ENCODE data around the gene UTF1.

Gene UTF1

DNA sequence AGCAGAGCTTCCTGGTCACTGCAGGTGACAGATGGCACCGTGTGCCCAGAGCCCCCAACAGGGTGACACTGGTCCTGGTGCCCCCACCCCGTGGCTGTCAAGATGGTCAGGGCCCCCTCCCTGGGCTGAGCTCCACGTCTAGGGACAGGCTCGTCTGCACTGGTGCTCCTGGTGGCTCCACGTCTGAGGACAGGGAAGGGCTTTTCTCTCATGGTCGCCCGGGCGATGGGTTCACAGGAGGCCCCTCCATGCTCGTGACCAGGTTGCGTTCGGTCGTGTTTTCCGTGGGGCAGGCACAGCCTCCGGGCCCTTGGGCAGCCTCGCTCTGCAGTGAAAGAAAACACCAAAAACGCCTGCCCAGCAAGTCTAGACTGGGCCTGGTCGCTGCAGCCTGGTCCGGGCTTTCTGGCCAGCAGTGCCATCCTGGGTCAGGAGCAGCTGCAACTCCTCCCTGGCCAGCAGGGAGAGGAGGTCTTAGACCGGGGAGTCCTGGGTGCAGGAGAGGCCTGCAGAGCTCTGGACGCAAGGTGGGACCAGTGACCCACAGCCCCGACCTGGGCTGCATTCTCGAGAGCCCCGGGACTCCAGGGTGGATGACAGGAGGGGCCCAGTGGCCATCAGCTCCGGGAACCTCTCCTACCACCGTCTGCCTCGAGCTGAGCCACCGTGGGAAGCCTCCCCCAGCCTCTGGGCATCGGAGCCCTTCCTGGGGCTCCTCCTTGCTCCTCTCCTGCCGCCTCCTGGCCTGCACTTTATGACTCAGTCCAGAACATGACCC lies 27.9 kb upstream of the UTF1 start:
- no peak overlapping the region for H3K27ac ChIP-seq
- TF ChIP-seq, protein P1, sequence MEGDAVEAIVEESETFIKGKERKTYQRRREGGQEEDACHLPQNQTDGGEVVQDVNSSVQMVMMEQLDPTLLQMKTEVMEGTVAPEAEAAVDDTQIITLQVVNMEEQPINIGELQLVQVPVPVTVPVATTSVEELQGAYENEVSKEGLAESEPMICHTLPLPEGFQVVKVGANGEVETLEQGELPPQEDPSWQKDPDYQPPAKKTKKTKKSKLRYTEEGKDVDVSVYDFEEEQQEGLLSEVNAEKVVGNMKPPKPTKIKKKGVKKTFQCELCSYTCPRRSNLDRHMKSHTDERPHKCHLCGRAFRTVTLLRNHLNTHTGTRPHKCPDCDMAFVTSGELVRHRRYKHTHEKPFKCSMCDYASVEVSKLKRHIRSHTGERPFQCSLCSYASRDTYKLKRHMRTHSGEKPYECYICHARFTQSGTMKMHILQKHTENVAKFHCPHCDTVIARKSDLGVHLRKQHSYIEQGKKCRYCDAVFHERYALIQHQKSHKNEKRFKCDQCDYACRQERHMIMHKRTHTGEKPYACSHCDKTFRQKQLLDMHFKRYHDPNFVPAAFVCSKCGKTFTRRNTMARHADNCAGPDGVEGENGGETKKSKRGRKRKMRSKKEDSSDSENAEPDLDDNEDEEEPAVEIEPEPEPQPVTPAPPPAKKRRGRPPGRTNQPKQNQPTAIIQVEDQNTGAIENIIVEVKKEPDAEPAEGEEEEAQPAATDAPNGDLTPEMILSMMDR (conservative IDR thresholded peaks at IDR 0.05), result no peak

DNA sequence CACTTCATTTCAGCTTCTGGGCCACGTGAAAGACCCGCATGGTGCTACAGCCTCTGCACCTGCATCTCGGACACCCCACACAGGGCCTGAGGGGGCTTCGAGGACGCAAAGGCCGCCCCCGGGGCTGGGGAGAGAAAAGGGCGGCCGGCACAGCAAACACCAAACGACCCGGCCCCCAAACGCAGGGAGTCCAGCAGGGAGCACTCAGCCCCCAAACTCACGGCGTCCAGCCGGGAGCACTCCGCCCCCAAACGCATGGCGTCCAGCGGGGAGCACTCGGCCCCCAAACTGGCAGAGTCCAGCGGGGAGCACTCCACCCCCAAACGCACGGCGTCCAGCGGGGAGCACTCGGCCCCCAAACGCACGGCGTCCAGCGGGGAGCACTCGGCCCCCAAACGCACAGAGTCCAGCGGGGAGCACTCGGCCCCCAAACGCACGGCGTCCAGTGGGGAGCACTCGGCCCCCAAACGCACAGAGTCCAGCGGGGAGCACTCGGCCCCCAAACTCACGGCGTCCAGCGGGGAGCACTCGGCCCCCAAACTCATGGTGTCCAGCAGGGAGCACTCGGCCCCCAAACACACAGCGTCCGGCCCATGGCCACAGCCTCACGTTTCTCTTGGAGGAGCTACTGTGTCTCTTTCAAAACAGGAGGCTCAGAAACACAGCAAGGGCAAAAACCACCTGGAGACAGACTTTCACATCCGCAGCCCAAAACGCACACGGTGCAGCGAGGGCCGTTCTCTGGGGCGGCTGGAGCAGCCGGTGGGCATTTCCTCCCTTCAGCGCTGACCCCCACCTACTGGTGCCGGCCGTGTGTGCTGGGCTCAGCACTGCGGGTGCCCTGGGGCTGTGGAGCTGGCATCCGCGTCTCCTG lies 27.0 kb upstream of the UTF1 start:
- H3K27ac ChIP-seq, result no peak overlapping the region
- TF ChIP-seq, protein P1 (conservative IDR thresholded peaks at IDR 0.05), result no peak

DNA sequence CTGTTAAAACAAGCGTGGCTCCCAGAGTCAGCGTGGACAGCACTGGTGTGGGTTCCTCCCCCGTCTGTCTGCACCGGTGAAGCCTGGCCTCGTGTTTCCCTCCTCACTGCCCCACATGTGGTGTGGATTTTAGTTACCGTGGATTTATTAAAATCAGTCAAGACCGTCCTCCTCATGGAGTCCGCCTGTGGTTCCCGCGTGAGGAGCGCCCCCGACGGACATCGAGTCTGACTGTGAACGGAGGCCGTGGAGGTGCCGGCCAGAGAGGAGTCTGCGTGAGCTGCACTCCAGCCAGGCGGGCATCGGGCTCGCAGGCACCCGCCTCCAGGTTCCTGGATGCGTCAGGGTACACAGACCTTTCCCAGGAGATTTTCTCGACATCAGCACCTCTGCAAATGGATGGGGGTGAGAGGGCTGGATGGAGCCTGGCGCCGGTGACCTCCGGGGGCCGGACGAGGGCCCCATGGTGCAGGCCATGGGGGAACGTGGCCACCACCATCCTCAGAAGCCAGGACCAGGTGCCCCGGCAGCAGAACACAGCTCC lies 26.3 kb upstream of the UTF1 start:
- H3K27ac ChIP-seq, result no peak overlapping the region
- TF ChIP-seq, protein P1 (conservative IDR thresholded peaks at IDR 0.05), result no peak

DNA sequence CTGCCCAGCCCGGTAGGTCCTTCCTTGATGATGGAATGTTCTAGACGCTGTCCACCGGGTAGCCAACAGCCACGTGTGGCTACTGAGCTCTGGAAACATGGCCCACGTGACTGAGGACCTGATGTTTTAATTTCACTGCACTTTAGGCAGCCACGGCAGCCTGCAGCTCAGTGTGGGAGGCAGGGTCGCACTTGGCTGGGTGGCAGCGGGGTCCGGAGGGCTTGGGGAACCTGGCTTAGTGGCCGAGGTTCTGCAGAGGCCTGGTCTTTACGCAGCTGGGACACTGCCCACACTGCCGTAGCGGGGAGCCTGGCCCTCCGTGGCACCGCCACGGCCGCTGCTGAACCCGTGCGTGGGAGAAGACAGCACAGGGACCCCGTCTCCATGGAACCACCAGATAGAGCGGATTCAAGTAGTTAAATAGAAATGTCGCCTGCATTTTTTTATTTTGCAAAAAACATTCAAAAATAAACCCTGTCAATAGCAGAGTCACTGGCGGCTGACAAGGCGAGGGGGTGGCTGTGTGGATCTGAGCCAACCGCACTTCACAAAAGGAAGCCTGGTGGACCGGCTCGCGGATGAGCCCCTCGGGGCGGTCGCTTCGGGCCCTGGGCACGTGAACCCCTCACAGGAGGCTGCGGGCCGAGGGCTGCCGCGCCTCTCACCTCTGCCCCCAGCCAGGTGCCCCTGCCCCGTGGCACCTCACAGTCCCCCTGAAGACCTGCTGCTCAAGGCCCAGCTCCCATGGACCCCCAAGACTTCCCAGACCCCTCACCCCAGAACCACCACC lies 25.6 kb upstream of the UTF1 start:
- H3K27ac ChIP-seq, result no peak overlapping the region
- TF ChIP-seq, protein P1 (conservative IDR thresholded peaks at IDR 0.05), result no peak

DNA sequence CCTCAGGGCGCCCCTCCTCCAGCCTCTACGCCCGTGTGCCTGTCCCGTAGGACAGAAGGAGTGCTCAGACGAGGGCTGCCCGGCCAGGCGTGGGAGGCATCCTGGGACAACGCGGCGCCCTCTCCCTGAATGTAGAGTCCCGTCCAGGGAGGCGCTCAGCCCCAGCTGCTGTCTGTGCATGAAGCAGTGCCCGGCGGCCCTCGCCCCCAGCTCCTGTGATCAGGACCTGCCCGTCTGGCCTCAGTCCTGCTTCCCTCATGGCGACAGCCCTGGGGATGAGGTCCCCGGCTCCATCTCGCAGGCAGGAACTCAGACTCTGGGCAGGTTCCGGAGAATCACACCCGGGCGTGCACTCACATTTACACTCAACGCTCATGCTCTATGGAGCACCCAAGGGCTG lies 24.9 kb upstream of the UTF1 start:
- H3K27ac ChIP-seq, result no peak overlapping the region
- TF ChIP-seq, protein P1 (conservative IDR thresholded peaks at IDR 0.05), result no peak

DNA sequence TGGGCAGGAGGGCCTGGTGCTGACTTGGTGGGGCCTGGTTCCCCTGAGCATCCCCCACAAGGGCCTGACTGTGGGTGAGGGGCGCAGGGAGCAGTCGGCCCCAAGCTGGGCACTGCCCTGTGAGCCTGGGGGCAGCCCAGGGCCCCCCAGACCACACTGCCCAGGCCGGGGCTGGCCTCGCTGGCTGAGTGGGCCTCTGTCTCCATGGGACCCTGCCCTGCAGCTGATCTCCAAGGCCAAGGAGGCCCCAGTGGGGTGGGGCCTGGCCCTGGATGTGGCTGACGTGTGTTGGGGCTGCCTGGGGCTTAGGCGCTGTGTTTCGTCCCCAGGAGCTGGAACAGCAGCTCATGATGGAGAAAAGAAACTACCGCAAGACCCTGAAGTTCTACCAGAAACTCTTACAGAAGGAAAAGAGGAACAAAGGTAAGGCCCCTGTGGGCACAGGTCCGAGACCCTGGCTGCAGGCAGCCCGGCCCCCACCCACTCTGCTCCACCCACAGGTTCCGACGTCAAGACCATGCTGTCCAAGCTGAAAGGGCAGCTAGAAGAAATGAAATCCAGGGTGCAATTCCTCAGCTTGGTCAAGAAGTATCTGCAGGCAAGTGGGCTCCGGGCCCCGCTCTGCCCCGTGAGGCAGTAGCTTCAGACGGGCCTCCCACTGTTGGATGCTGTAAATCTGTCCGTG lies 23.5 kb upstream of the UTF1 start:
- TF ChIP-seq, protein P1 (conservative IDR thresholded peaks at IDR 0.05), result no peak
- H3K27ac ChIP-seq, result no peak overlapping the region

Measured in VCaP (cell line).